Posterior cingulate gyrus (tissue), 11 donors: ENCODE measurements around the gene C1QTNF5.

Source experiments
- DNase-seq, 10 donors: peaks; one replicate each; pipeline versions ENCODE4 v3.0.0 to v3.0.0-alpha.2; 2020 to 2021; ENCODE audit warnings: mixed read lengths in 3 of 10
- intact Hi-C: fragments of 100-400 bp; cut with DNase I; formaldehyde crosslinking; loops from one replicate; pipeline ENCODE4 v1.15.1; 2023

Gene C1QTNF5

GRCh38 chr11:119306373-119306890 is 34.3 kb downstream of the C1QTNF5 start:
- intact Hi-C loops, result no loop called here
- no peak for DNase-seq

DNA sequence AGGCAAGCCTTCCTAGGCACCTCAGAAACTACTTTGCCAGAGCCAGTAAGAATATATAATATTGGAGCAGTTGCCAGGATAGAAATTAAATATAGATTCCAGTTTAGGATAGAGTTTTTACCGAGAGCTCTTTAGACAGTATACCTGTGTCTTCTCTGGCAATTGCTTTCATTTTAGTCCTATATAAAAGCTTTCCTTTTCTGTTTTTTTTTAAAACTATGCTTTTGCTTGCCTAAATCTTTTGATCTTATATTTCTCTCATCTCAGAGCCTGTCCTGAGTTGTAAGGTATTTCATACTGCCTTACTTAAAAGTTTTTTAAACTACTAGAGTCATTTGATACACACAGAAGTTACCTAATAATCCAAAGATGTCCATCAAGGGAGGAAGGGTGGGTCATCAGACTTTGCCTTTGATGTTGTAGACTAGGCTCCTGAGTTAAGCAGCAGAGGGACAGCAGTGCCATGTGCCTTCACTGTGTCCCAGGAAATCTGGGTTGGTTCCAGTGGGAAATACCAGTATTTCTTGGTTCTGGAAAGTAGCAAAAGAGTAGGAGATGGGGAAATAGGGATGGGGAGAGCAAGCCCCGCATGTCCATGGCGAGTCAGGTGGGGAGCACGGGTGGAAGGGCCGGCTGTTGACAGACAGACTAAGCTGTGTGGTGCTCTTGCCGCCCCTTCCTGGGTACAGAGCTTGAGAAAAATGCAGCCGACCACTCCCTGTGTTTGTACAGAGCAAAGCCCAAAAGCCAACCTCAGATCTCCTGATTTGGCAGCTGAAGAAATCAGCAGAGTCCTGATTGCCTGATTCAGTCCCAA is 34.9 kb downstream of the C1QTNF5 start:
- intact Hi-C loops, result no loop called here
- DNase-seq, result no peak

- DNase-seq, result no peak
- intact Hi-C loops, result no loop called here
Measured at GRCh38 chr11:119303227-119303718, 37.4 kb downstream of the C1QTNF5 start.

DNA sequence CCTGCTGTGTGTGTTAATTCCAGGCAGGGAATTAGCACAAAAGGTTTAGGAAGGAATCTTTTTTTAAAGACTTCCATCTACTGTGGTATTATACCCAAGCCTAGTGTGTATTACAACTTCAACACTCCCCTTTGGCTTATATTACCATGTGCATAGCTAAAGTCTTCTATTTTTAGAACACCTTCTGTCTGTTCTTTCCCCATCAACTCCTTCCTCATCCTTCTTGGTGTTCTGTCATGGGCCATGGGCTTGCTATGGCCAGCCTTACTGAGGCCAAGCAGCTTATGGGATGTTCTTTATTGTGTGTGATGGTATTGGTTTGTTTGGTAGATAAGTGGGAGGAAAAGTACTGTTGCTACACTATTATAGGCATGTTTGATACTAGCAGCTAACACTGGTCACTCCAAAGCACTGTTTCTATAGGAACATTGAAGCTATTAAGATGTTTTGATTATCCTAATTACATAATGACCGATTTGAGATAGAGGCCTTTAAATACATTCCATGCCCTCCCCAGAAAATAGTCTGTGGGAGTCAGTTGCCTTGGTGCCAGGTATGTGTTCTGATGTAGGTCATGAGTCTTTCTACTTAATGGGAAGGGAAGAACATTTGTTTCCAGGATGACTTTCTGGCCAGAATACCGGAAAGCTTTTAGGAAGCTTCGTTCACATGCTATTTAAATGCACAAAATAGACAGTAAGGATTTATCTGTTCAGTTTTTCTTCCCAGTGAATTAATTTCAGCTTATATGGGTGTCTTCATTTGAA is 40.3 kb downstream of the C1QTNF5 start:
- intact Hi-C loops, result no loop called here
- no peak for DNase-seq

DNA sequence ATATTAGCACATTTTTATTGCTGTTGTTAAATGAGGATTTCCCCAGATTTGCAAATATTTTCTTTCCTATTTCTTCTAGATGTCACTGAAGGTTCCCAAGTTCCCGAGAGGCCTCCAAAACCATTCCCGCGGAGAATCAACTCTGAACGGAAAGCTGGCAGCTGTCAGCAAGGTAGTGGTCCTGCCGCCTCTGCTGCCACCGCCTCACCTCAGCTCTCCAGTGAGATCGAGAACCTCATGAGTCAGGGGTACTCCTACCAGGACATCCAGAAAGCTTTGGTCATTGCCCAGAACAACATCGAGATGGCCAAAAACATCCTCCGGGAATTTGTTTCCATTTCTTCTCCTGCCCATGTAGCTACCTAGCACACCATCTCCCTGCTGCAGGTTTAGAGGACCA is 41.3 kb downstream of the C1QTNF5 start:
- peak in 1 of 10 donors; percentile 67 for DNase-seq
- intact Hi-C loops, result no loop called here

GRCh38 chr11:119298726-119299125 is 42.0 kb downstream of the C1QTNF5 start:
- DNase-seq, result no peak
- intact Hi-C loops, result no loop called here

- intact Hi-C loops, result no loop called here
- no peak for DNase-seq
Measured at GRCh38 chr11:119297938-119298337, 42.7 kb downstream of the C1QTNF5 start.

GRCh38 chr11:119295178-119295577 is 45.5 kb downstream of the C1QTNF5 start:
- intact Hi-C loops, result no loop called here
- no peak for DNase-seq

DNA sequence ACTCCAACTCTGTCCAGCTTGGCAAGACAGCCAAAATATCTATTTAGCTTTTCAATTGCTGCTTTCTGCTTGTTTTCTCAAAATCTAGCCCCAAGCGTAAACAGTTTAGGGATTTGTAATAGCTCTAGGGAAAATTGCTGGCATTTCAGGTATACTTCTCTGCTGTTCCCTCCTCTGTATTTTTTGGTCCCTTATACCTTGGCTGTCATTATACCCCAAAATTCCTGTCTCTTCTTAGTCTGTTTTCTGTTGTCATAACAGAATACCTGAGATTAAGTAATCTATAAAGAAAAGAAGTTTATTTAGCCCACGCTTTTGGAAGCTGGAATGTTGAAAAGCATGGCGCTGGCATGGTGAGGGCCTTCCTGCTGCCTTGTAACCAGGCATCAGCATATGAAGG is 47.2 kb downstream of the C1QTNF5 start:
- DNase-seq, result no peak
- intact Hi-C loops, result no loop called here

- intact Hi-C loops, result no loop called here
- DNase-seq, result no peak
Measured at GRCh38 chr11:119290894-119291497, 49.7 kb downstream of the C1QTNF5 start.
